Choroid plexus epithelial cell (primary cell): ENCODE data around the gene WDR90.
"Not testable (repeated sequence)": the region's sequence is repeated elsewhere in the genome, so short reads cannot be mapped to it uniquely, and the experiment has no call there.

ENCODE experiments used
- DNase-seq: peaks from one replicate; pipeline ENCODE4 v3.0.0-alpha.2; 2010; ENCODE audit warnings: low read depth
- H3K4me3 ChIP-seq: 2 replicates; pipeline ENCODE4 v1.5.1; 2011; ENCODE audit warnings: low read depth, mild to moderate bottlenecking, control low read depth, low read length, moderate library complexity
- CTCF ChIP-seq: conservative IDR thresholded peaks from 2 replicates; pipeline ENCODE4 v1.5.1; 2011; ENCODE audit warnings: low read depth, mild to moderate bottlenecking, control low read depth, inconsistent platforms, low read length, moderate library complexity

WDR90 gene

GRCh38 chr16:712740-713250 lies 63.6 kb downstream of the WDR90 start:
- TF ChIP-seq CTCF = peak; percentile 56
- peak; percentile 93 for DNase-seq
- not testable (repeated sequence) for H3K4me3 ChIP-seq

GRCh38 chr16:714079-714478 lies 64.9 kb downstream of the WDR90 start:
- peak; percentile 18 for DNase-seq
- no peak for TF ChIP-seq CTCF
- no peak overlapping the region for H3K4me3 ChIP-seq

GRCh38 chr16:714558-715476 lies 65.7 kb downstream of the WDR90 start, which contains the start of gene METRN:
METRN (plus strand) TSS chr16:715118; CDS start chr16:715290, 172 bp downstream.
- no peak for TF ChIP-seq CTCF
- H3K4me3 ChIP-seq = peak within 1 kb of the TSS; percentile 63
- DNase-seq = peak; percentile 88

GRCh38 chr16:715477-716199 lies 66.5 kb downstream of the WDR90 start:
- peak; percentile 39 for DNase-seq
- TF ChIP-seq CTCF = no peak
- H3K4me3 ChIP-seq = peak overlapping the region; percentile 63

- DNase-seq = peak; percentile 68
- H3K4me3 ChIP-seq = peak overlapping the region; percentile 63
- no peak for TF ChIP-seq CTCF
Measured at GRCh38 chr16:716200-716568, 67.0 kb downstream of the WDR90 start.

- H3K4me3 ChIP-seq = no peak overlapping the region
- no peak for DNase-seq
- TF ChIP-seq CTCF = no peak
Measured at GRCh38 chr16:716768-717325, 67.7 kb downstream of the WDR90 start.
